Measurements from ENCODE around the gene LMX1A. TPM values are rescaled to one million over a fixed set of nuclear protein-coding genes. Genes with fewer than 3 reads are reported as not detected.
A peak's percentile ranks its signal among the peaks of the same experiment; 100 is the strongest.

The LMX1A gene
- total and polyA plus RNA-seq, 9 of the 15 experiments (the other 6 are each of a cell fraction or from before 2014, with no cell fraction given), result not detected

- 0% methylated on average over 2 of the region's 2 CpGs for WGBS (ENCODE audit: insufficient coverage, low coverage, missing lambda C conversion rate)
- Histone ChIP-seq H3K9me3 (replicated peaks; ENCODE audit: control insufficient read depth, insufficient read depth, low read depth, low read length) (no peaks in the 10 kb centered on the region), H3K4me1 (replicated peaks in 1 of 2; ENCODE audit: control insufficient read depth in 2 of 2, insufficient read depth in 2 of 2, low read length in 2 of 2) (no peaks in the 10 kb centered on the region), H3K27me3 (ENCODE audit: control insufficient read depth in 2 of 2, insufficient read depth in 2 of 2, low read length in 2 of 2) (no peaks in the 10 kb centered on the region), H3K4me2 (ENCODE audit: insufficient read depth, low read length) (no peak overlapping the region), H3K36me3 (ENCODE audit: control insufficient read depth, insufficient read depth, low read length) (no peaks in the 10 kb centered on the region), H2AFZ (ENCODE audit: low read depth, low read length) (no peak overlapping the region), H4K20me1 (replicated peaks; ENCODE audit: control insufficient read depth, insufficient read depth, low read length) (no peaks in the 10 kb centered on the region), H3K9me1 (ENCODE audit: control insufficient read depth, insufficient read depth, low read length) (no peaks in the 10 kb centered on the region), H3K9ac (ENCODE audit: insufficient read depth in 1 of 2, low read depth in 2 of 2, low read length in 2 of 2) (no peak overlapping the region), H3K79me2 (ENCODE audit: control insufficient read depth, insufficient read depth, low read length) (no peaks in the 10 kb centered on the region), H3K27ac (ENCODE audit: extremely low read depth, low read depth, low read length) (no peak overlapping the region), H3K4me3 (no peak overlapping the region)
- ChIA-PET POLR2A (interaction anchor here (1.0 kb wide), 1 partner anchor 11 kb away, joined by 3 read pairs; no protein-coding TSS in a partner anchor), CTCF (ENCODE audit: low intra/inter-chr PET ratio) (no interaction called here)
- DNase-seq (ENCODE audit: extremely low read depth in 1 of 4, low spot score in 3 of 4) (no peak), FAIRE-seq (no peak), ATAC-seq (no peak)
- 0 out of 6 replicates have a peak, but pooled peaks of 1 of the 3 experiments have one; percentile 4 for TF ChIP-seq ZBTB11 (CRISPR knock-in tag; IDR thresholded peaks at IDR 0.05)
- no peak for TF ChIP-seq ELF4 (CRISPR knock-in tag; IDR thresholded peaks at IDR 0.05)
- TF ChIP-seq NELFE (IDR thresholded peaks at IDR 0.05; ENCODE audit: insufficient read depth, insufficient read length), result no peak
- no peak for TF ChIP-seq FOXK1 (CRISPR knock-in tag; IDR thresholded peaks at IDR 0.05; ENCODE audit: borderline replicate concordance)
- TF ChIP-seq TSC22D4 (tag; IDR thresholded peaks at IDR 0.05), result no peak
- TF ChIP-seq THRA (IDR thresholded peaks at IDR 0.05), result no peak
- no peak for TF ChIP-seq TEAD4 (IDR thresholded peaks at IDR 0.05; ENCODE audit: low read length)
- TF ChIP-seq TEAD4 (CRISPR knock-in tag; IDR thresholded peaks at IDR 0.05; ENCODE audit: borderline replicate concordance), result no peak
- intact Hi-C loops (cut with micrococcal nuclease), result no loop called here
- in situ Hi-C loops (cut with MboI), result no loop called here
- BruUV-seq (replicated peaks), result no TSS peak
Observed at GRCh38 chr1:165228111-165228655, 128.3 kb downstream of the LMX1A start.
